Natural killer cell (primary cell): ENCODE results near the gene TIAM1. TPM values are rescaled to one million over a fixed set of nuclear protein-coding genes. Genes with fewer than 3 reads are reported as not detected.

ENCODE experiments used
- ATAC-seq, 3 donors: fragments of 150-1000 bp in 2 of 3; fragments of 200-7000 bp in 1 of 3; cut with Tn5 transposase; 1 replicate in 1 of 3; 2 replicates in 2 of 3; pipeline ENCODE4 v1.10.0; 2021; ENCODE audit warnings: mild to moderate bottlenecking in 2 of 3, moderate library complexity in 2 of 3
- DNase-seq, 2 donors: peaks; one replicate each; pipeline versions ENCODE4 v3.0.0 to v3.0.0-alpha.2; 2013 to 2021; ENCODE audit warnings: mixed read lengths in 1 of 2
- H3K27ac ChIP-seq: one replicate; pipeline ENCODE4 v1.5.1; 2013; ENCODE audit warnings: mild to moderate bottlenecking, low read length
- H3K27me3 ChIP-seq: one replicate; pipeline ENCODE4 v1.6.1; 2013; ENCODE audit warnings: low read length; ENCODE audit not compliant: control insufficient read depth, insufficient read depth
- H3K36me3 ChIP-seq: one replicate; pipeline ENCODE4 v1.6.1; 2013; ENCODE audit warnings: low read length; ENCODE audit not compliant: control insufficient read depth, insufficient read depth
- H3K4me1 ChIP-seq: one replicate; pipeline ENCODE4 v1.6.1; 2013; ENCODE audit warnings: low read length; ENCODE audit not compliant: control insufficient read depth, insufficient read depth
- H3K4me3 ChIP-seq: one replicate; pipeline ENCODE4 v1.5.1; 2013; ENCODE audit warnings: low read length
- H3K9me3 ChIP-seq: one replicate; pipeline ENCODE4 v1.6.1; 2013; ENCODE audit warnings: low read length; ENCODE audit not compliant: control insufficient read depth, insufficient read depth
- H3K27ac Mint-ChIP-seq, 2 donors: one replicate each; pipeline ENCODE4 v1.8.0; 2022; ENCODE audit warnings: mild to moderate bottlenecking in 2 of 2, mixed read lengths in 2 of 2, moderate library complexity in 1 of 2
- H3K27me3 Mint-ChIP-seq, 2 donors: one replicate each; pipeline ENCODE4 v1.8.0; 2022; ENCODE audit warnings: low read depth in 2 of 2, mixed read lengths in 2 of 2
- H3K36me3 Mint-ChIP-seq: one replicate; pipeline ENCODE4 v1.8.0; 2022; ENCODE audit warnings: mixed read lengths
- H3K4me1 Mint-ChIP-seq, 2 donors: one replicate each; pipeline ENCODE4 v1.8.0; 2022; ENCODE audit warnings: mixed read lengths in 2 of 2
- H3K4me3 Mint-ChIP-seq: one replicate; pipeline ENCODE4 v1.8.0; 2022; ENCODE audit warnings: mild to moderate bottlenecking, moderate library complexity, mixed read lengths
- H3K9me3 Mint-ChIP-seq, 2 donors: one replicate each; pipeline ENCODE4 v1.8.0; 2022; ENCODE audit warnings: mixed read lengths in 2 of 2
- CTCF ChIP-seq: fragments of 200-600 bp; IDR thresholded peaks from one replicate; pipeline ENCODE4 v1.8.0; 2022; ENCODE audit warnings: antibody characterized with exemption
- WGBS: methylation state at CpG from one replicate; pipeline ENCODE4 v1.1.7; 2013; ENCODE audit warnings: missing lambda C conversion rate; ENCODE audit not compliant: insufficient coverage; 5-methylcytosine and 5-hydroxymethylcytosine counted together
- intact Hi-C: fragments of 100-400 bp; cut with micrococcal nuclease; formaldehyde crosslinking; loops from one replicate; pipeline ENCODE4 v1.14.2; 2022
- total RNA-seq, 4 donors: library from RNA; stranded (reverse); fragments of 120-200 nt in 1 of 4; gene quantifications; one replicate each; pipeline versions ENCODE4 v1.2.3 to v1.2.4, GENCODE V29; 2013 to 2022

TIAM1 gene
- total RNA-seq, 3 donors from 2014 or later (not counting 1 experiment from before 2014, with no cell fraction given): 19.1 to 32.3 (median 19.4) TPM

GRCh38 chr21:31273278-31273677, 70.8 kb downstream of the TIAM1 start:
- Histone ChIP-seq H3K36me3 (no peaks in the 10 kb centered on the region), H3K27ac (no peak overlapping the region), H3K27me3 (no peaks in the 10 kb centered on the region), H3K9me3 (no peaks in the 10 kb centered on the region), H3K4me3 (no peak overlapping the region), H3K4me1 (peaks cover 5% of the 10 kb centered on the region)
- DNase-seq (no peak), ATAC-seq (no peak)
- Mint-ChIP-seq H3K4me3 (no peak overlapping the region), H3K27me3 (no peaks in the 10 kb centered on the region), H3K36me3 (peaks cover 6% of the 10 kb centered on the region), H3K4me1 (peaks cover 16 to 19% of the 10 kb centered on the region in 2 donors), H3K27ac (peak overlapping the region; percentile 65 to 76), H3K9me3 (no peaks in the 10 kb centered on the region)
- no peak for TF ChIP-seq CTCF
- WGBS: 31% methylated on average over 2 of the region's 2 CpGs
- intact Hi-C loops: no loop called here

DNA sequence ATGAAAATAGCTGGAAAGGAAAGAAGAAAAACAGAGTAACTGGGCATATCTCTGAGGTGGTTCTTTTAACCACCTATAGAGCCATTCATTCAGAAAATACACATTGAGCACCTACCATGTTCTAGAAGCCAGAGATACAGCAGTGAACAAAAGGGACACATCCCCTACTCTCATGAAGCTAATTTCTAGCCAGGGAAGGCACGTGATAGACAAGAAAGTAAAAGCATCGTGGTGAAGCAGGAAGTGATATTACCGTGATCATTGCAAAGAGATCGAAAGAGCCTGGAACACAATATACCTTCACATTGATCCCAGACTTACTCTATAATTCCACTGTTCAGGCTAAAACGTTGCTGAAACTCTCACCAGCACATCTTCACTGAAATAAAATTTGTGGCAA, 76.0 kb downstream of the TIAM1 start:
- no peak overlapping the region for H3K4me3 ChIP-seq
- intact Hi-C loops: no loop called here
- no peaks in the 10 kb centered on the region for H3K27me3 ChIP-seq
- H3K4me1 ChIP-seq: peaks cover 9% of the 10 kb centered on the region
- peaks cover 0 to 11% of the 10 kb centered on the region in 2 donors for H3K27me3 Mint-ChIP-seq
- TF ChIP-seq CTCF: no peak
- peaks cover 34 to 35% of the 10 kb centered on the region in 2 donors for H3K4me1 Mint-ChIP-seq
- no peak overlapping the region for H3K27ac Mint-ChIP-seq
- no peaks in the 10 kb centered on the region for H3K9me3 Mint-ChIP-seq
- H3K36me3 ChIP-seq: no peaks in the 10 kb centered on the region
- no peak for ATAC-seq
- 58% methylated on average over 5 of the region's 5 CpGs for WGBS
- H3K27ac ChIP-seq: no peak overlapping the region
- H3K9me3 ChIP-seq: no peaks in the 10 kb centered on the region
- H3K4me3 Mint-ChIP-seq: peak overlapping the region; percentile 60
- DNase-seq: peak in 1 of 2 donors; percentile 40
- H3K36me3 Mint-ChIP-seq: peaks cover under 1% of the 10 kb centered on the region

GRCh38 chr21:31267644-31268043, 76.4 kb downstream of the TIAM1 start:
- Mint-ChIP-seq H3K27ac (no peak overlapping the region), H3K27me3 (peaks cover 0 to 11% of the 10 kb centered on the region in 2 donors), H3K4me3 (peak overlapping the region; percentile 60), H3K4me1 (peaks cover 30 to 31% of the 10 kb centered on the region in 2 donors), H3K36me3 (no peaks in the 10 kb centered on the region), H3K9me3 (no peaks in the 10 kb centered on the region)
- Histone ChIP-seq H3K9me3 (no peaks in the 10 kb centered on the region), H3K27ac (no peak overlapping the region), H3K4me1 (peaks cover 9% of the 10 kb centered on the region), H3K4me3 (no peak overlapping the region), H3K27me3 (no peaks in the 10 kb centered on the region), H3K36me3 (no peaks in the 10 kb centered on the region)
- DNase-seq (no peak), ATAC-seq (no peak)
- intact Hi-C loops: no loop called here
- 78% methylated on average over 4 of the region's 4 CpGs for WGBS
- no peak for TF ChIP-seq CTCF

DNA sequence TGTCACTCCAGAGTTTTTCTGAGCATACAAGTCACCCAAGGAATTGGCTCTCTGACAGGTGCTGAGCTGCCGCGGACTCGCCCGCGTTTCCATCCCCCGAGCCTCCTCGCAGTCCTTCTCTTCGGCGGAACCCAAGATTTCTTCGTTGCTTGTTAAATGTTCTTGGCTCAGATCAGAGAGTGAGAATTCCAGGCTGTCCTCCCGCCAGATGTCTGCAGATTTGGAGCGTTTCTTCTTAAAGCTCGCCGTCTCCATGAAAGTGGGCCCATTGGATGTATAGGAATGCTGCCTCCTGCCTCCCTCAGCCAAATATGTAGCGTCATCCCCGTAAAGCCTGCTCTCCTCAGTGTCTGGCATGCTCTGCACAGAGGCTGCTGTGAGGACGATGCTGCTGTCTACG, 77.8 kb downstream of the TIAM1 start:
- intact Hi-C loops: no loop called here
- H3K9me3 Mint-ChIP-seq: no peaks in the 10 kb centered on the region
- DNase-seq: no peak
- H3K4me1 Mint-ChIP-seq: peaks cover 20 to 28% of the 10 kb centered on the region in 2 donors
- no peak for ATAC-seq
- H3K27me3 ChIP-seq: no peaks in the 10 kb centered on the region
- no peak overlapping the region for H3K4me3 Mint-ChIP-seq
- H3K27me3 Mint-ChIP-seq: peaks cover 0 to 11% of the 10 kb centered on the region in 2 donors
- no peaks in the 10 kb centered on the region for H3K36me3 Mint-ChIP-seq
- H3K27ac Mint-ChIP-seq: no peak overlapping the region
- peaks cover 5% of the 10 kb centered on the region for H3K4me1 ChIP-seq
- H3K36me3 ChIP-seq: no peaks in the 10 kb centered on the region
- no peaks in the 10 kb centered on the region for H3K9me3 ChIP-seq
- H3K27ac ChIP-seq: no peak overlapping the region
- 96% methylated on average over 18 of the region's 18 CpGs for WGBS
- H3K4me3 ChIP-seq: no peak overlapping the region
- no peak for TF ChIP-seq CTCF
